PFSK-1 (cell line): ENCODE data around the gene HELZ.

ENCODE experiments used
- FOXP2 ChIP-seq: optimal IDR thresholded peaks from 2 replicates; pipeline ENCODE3; 2011; ENCODE audit warnings: borderline replicate concordance, control low read depth, inconsistent platforms; ENCODE audit not compliant: insufficient read depth; ENCODE audit errors: extremely low read length, extremely low read depth
- POLR2AphosphoS5 ChIP-seq: IDR thresholded peaks from 2 replicates; pipeline ENCODE4 v1.6.1; 2012; ENCODE audit warnings: low read depth, mild to moderate bottlenecking, control low read depth, low read length, moderate library complexity
- SIN3A ChIP-seq: IDR thresholded peaks from 2 replicates; pipeline ENCODE4 v1.6.1; 2012; ENCODE audit warnings: mild to moderate bottlenecking, low read length, moderate library complexity, borderline replicate concordance; ENCODE audit not compliant: insufficient read depth
- TAF1 ChIP-seq: IDR thresholded peaks from 2 replicates; pipeline ENCODE4 v1.6.1; 2012; ENCODE audit warnings: low read length, control low read depth, borderline replicate concordance; ENCODE audit not compliant: insufficient read depth
- TF ChIP-seq, protein P1 (sequence below), 2 experiments: IDR thresholded peaks; 2 replicates each; pipeline versions ENCODE4 v1.6.1 to v1.8.0; 2011 to 2012; ENCODE audit warnings: low read depth in 2 of 2, low read length in 2 of 2, control low read depth in 1 of 2, inconsistent platforms in 1 of 2, mild to moderate bottlenecking in 1 of 2, moderate library complexity in 1 of 2; ENCODE audit not compliant: insufficient read depth in 1 of 2

Gene HELZ

DNA sequence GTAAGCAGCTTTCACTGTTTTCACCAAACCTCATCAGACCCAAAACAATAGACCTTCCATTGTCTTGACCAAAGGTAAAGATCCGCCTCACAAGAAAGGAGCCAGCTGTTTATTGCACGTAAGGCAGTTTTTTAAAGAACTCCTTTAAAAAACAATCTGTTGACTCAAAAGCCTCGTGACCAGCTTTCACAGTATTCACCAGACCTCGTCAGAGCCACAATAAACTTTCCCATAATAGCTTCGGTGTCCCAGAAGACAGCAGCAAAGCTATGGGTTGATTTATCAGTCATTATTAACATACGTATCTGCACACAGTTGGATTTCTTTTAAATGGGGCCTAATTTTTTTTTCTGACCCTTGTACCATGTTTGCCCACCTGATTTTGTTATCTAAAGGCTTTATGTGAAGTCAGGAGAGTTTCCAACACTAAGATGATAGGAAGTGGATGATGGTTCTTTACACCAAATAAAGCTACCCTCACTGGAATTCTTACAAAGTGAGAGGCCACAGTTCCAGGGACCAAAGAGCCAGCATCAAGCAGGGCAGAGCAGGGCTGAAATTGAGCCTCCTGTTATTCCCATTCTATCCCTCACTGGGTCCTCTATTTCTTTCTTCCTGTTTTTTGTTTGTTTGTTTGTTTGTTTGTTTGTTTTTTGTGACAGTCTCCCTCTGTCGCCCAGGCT, 17.6 kb upstream of the HELZ start:
- TF ChIP-seq, protein P1, sequence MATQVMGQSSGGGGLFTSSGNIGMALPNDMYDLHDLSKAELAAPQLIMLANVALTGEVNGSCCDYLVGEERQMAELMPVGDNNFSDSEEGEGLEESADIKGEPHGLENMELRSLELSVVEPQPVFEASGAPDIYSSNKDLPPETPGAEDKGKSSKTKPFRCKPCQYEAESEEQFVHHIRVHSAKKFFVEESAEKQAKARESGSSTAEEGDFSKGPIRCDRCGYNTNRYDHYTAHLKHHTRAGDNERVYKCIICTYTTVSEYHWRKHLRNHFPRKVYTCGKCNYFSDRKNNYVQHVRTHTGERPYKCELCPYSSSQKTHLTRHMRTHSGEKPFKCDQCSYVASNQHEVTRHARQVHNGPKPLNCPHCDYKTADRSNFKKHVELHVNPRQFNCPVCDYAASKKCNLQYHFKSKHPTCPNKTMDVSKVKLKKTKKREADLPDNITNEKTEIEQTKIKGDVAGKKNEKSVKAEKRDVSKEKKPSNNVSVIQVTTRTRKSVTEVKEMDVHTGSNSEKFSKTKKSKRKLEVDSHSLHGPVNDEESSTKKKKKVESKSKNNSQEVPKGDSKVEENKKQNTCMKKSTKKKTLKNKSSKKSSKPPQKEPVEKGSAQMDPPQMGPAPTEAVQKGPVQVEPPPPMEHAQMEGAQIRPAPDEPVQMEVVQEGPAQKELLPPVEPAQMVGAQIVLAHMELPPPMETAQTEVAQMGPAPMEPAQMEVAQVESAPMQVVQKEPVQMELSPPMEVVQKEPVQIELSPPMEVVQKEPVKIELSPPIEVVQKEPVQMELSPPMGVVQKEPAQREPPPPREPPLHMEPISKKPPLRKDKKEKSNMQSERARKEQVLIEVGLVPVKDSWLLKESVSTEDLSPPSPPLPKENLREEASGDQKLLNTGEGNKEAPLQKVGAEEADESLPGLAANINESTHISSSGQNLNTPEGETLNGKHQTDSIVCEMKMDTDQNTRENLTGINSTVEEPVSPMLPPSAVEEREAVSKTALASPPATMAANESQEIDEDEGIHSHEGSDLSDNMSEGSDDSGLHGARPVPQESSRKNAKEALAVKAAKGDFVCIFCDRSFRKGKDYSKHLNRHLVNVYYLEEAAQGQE (IDR thresholded peaks at IDR 0.05; ENCODE audit: insufficient read depth in 1 of 2, low read depth in 2 of 2, low read length in 2 of 2) = no peak
- no peak for TF ChIP-seq TAF1
- no peak for TF ChIP-seq SIN3A
- no peak for TF ChIP-seq FOXP2
- TF ChIP-seq POLR2AphosphoS5 = no peak

DNA sequence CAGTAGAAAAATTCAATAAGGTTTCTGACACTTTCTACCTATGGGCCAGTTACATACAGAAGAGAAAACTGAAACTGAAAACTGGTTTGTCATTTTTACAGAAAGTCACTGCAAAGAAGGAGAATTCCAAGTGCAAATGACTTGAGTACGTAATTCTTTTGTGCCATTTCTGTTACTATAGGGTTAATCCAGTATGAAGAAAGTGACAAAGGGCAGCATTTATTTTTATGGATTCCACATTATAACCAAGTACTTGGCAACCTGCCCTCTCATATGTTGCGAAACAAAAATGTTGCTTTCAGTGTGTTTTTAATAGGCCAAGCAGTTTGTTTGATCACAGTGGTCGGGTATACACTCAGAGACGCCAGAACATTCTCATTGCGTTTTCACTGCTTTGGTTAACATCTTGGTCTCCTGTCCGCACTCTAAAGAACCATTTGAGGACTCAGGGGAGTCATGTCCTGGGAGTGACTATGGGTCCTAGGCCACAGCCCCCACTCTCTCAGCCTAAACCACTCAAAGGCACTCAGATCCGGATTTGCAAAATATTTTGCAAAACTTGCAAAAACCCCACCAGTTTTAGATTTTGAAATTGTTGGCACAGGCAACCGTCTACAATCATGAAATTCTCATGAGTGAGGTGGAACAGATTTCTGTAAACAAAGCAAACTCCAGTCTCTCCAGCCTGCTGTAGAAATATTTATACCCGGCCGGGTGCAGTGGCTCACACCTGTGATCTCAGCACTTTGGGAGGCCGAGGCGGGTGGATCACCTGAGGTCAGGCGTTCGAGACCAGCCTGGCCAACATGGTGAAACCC, 15.4 kb upstream of the HELZ start:
- TF ChIP-seq SIN3A (no peak), TAF1 (no peak), POLR2AphosphoS5 (no peak), FOXP2 (no peak)
- TF ChIP-seq, protein P1 (IDR thresholded peaks at IDR 0.05; ENCODE audit: insufficient read depth in 1 of 2, low read depth in 2 of 2, low read length in 2 of 2) = no peak

DNA sequence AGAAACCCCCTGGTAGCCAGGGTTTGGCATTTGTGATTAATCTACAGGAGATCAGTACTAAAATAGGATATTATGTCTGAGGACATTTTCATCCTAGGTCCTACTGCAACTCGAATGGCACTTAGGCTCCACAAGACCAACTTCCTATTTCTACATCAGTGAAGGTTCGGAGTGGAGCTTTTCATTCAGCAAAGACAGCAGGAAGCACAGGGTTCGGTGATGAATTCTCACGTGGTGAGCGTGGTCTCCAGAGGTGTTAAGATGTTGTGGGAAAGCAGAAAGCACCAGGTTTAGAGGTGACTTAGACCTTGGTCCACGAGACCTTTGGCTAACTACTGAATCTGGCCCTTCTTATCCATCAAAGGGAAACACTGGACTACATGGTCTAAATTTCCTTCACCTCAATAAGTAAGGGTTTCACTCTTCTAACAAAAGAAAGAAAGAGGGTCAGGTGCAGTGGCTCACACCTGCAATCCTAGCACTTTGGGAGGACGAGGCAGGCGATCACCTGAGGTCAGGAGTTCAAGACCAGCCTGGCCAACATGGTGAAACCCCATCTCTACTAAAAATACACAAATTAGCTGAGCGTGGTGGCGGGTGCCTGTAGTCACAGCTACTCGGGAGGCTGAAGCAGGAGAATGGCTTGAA, 13.9 kb upstream of the HELZ start:
- TF ChIP-seq, protein P1 (IDR thresholded peaks at IDR 0.05; ENCODE audit: insufficient read depth in 1 of 2, low read depth in 2 of 2, low read length in 2 of 2) = no peak
- TF ChIP-seq POLR2AphosphoS5 (no peak), TAF1 (no peak), SIN3A (no peak), FOXP2 (no peak)

DNA sequence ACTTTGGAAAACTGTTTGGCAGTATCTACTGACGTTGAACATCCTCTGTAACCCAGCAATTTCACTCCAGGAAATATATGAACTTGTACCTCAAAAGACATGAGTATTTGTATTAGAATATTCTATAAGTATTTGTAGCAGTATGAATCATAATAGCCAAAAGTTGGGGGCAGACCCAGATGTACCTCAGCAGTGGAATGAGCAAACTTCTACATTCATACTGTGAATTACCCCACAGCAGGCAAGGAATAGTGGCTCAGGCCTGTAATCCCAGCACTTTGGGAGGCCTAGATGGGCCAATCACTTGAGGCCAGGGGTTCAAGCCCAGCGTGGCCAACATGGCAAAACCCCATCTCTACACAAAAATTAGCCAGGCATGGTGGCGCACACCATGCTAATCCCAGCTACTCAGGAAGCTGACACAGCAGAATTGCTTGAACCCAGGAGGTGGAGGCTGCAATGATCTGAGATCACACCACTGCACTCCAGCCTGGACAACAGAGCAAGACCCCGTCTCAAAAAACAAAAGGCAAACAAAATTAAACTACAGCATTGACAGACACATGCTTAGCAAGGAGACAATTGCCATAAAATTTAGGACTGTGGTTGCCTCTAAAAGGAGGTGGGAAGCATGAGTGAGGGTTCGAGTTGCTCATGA, 11.2 kb upstream of the HELZ start:
- TF ChIP-seq FOXP2 = no peak
- TF ChIP-seq SIN3A = no peak
- TF ChIP-seq, protein P1 (IDR thresholded peaks at IDR 0.05; ENCODE audit: insufficient read depth in 1 of 2, low read depth in 2 of 2, low read length in 2 of 2) = no peak
- no peak for TF ChIP-seq POLR2AphosphoS5
- TF ChIP-seq TAF1 = no peak
